GM03348 (cell line): Measurements from ENCODE around the gene IMMP2L.
A peak's percentile ranks its signal among the peaks of the same experiment; 100 is the strongest.

Source experiments
- DNase-seq: peaks from one replicate; pipeline ENCODE4 v3.0.0; 2012; ENCODE audit warnings: low spot score

IMMP2L gene

GRCh38 chr7:111159426-111159825 is 402.9 kb downstream of the IMMP2L start:
- DNase-seq, result peak; percentile 35

- DNase-seq, result no peak
Observed at GRCh38 chr7:111150709-111151108, 411.6 kb downstream of the IMMP2L start.

GRCh38 chr7:111147708-111148533 is 414.4 kb downstream of the IMMP2L start:
- DNase-seq, result no peak

- no peak for DNase-seq
Observed at GRCh38 chr7:111146136-111146535, 416.2 kb downstream of the IMMP2L start.

GRCh38 chr7:111145472-111145871 is 416.8 kb downstream of the IMMP2L start:
- no peak for DNase-seq

GRCh38 chr7:111140091-111140865 is 422.0 kb downstream of the IMMP2L start:
- DNase-seq, result no peak

GRCh38 chr7:111138586-111138985 is 423.7 kb downstream of the IMMP2L start:
- DNase-seq, result no peak

GRCh38 chr7:111138193-111138569 is 424.1 kb downstream of the IMMP2L start:
- peak; percentile 14 for DNase-seq

GRCh38 chr7:111137296-111138192 is 424.7 kb downstream of the IMMP2L start:
- DNase-seq, result no peak

GRCh38 chr7:111132833-111133232 is 429.5 kb downstream of the IMMP2L start:
- DNase-seq, result no peak

- no peak for DNase-seq
Observed at GRCh38 chr7:111129435-111129834, 432.9 kb downstream of the IMMP2L start.

- DNase-seq, result peak; percentile 22
Observed at GRCh38 chr7:111126987-111127386, 435.3 kb downstream of the IMMP2L start.

GRCh38 chr7:111115966-111116365 is 446.3 kb downstream of the IMMP2L start:
- no peak for DNase-seq

- peak; percentile 48 for DNase-seq
Observed at GRCh38 chr7:111113263-111114017, 448.9 kb downstream of the IMMP2L start.

- no peak for DNase-seq
Observed at GRCh38 chr7:111112439-111112838, 449.9 kb downstream of the IMMP2L start.

- peak; percentile 16 for DNase-seq
Observed at GRCh38 chr7:111108496-111108895, 453.8 kb downstream of the IMMP2L start.

- DNase-seq, result no peak
Observed at GRCh38 chr7:111108000-111108399, 454.3 kb downstream of the IMMP2L start.

- no peak for DNase-seq
Observed at GRCh38 chr7:111107579-111107978, 454.7 kb downstream of the IMMP2L start.

- DNase-seq, result no peak
Observed at GRCh38 chr7:111105269-111105668, 457.0 kb downstream of the IMMP2L start.

- DNase-seq, result no peak
Observed at GRCh38 chr7:111104710-111105109, 457.6 kb downstream of the IMMP2L start.

GRCh38 chr7:111103678-111104274 is 458.5 kb downstream of the IMMP2L start:
- DNase-seq, result no peak
